Hepatocyte (in vitro differentiated cells): ENCODE measurements around the gene DCAF8L2. TPM values are rescaled to one million over a fixed set of nuclear protein-coding genes. Genes with fewer than 3 reads are reported as not detected.

Source experiments
- DNase-seq: peaks from one replicate; pipeline ENCODE4 v3.0.0-alpha.2; 2016; ENCODE audit warnings: low spot score
- H2AFZ ChIP-seq: fragments of 200-600 bp; sonication (generic); 2 replicates; pipeline ENCODE4 v1.6.0; 2016; ENCODE audit warnings: antibody characterized with exemption, mild to moderate bottlenecking
- H3K27ac ChIP-seq: fragments of 200-600 bp; sonication (generic); 2 replicates; pipeline ENCODE4 v1.5.1; 2016; ENCODE audit warnings: mild to moderate bottlenecking
- H3K27me3 ChIP-seq: fragments of 200-600 bp; sonication (generic); 2 replicates; pipeline ENCODE4 v1.6.1; 2016
- H3K36me3 ChIP-seq: fragments of 200-600 bp; sonication (generic); replicated peaks from 2 replicates; pipeline ENCODE4 v1.5.1; 2016; ENCODE audit warnings: low read depth; ENCODE audit not compliant: insufficient read depth
- H3K4me1 ChIP-seq: fragments of 200-600 bp; sonication (generic); 2 replicates; pipeline ENCODE4 v1.5.1; 2016; ENCODE audit warnings: mild to moderate bottlenecking, moderate library complexity; ENCODE audit not compliant: insufficient read depth
- H3K4me2 ChIP-seq: fragments of 200-600 bp; sonication (generic); 2 replicates; pipeline ENCODE4 v1.6.0; 2016
- H3K4me3 ChIP-seq: fragments of 200-600 bp; sonication (generic); 2 replicates; pipeline ENCODE4 v1.5.1; 2016; ENCODE audit warnings: mild to moderate bottlenecking
- H3K79me2 ChIP-seq: fragments of 200-600 bp; sonication (generic); 2 replicates; pipeline ENCODE4 v1.6.0; 2017; ENCODE audit warnings: mild to moderate bottlenecking
- H3K9me2 ChIP-seq: fragments of 200-600 bp; sonication (generic); replicated peaks from 2 replicates; pipeline ENCODE4 v1.6.0; 2017; ENCODE audit warnings: mild to moderate bottlenecking; ENCODE audit not compliant: insufficient read depth
- H3K9me3 ChIP-seq: fragments of 200-600 bp; sonication (generic); 2 replicates; pipeline ENCODE4 v1.5.1; 2016; ENCODE audit warnings: low read depth, mild to moderate bottlenecking
- H4K20me1 ChIP-seq: fragments of 200-600 bp; sonication (generic); 2 replicates; pipeline ENCODE4 v1.6.0; 2016; ENCODE audit warnings: mild to moderate bottlenecking; ENCODE audit not compliant: insufficient read depth, poor library complexity, severe bottlenecking
- EZH2 ChIP-seq: fragments of 200-600 bp; sonication (generic); IDR thresholded peaks from 2 replicates; pipeline ENCODE4 v1.6.1; 2016; ENCODE audit warnings: antibody characterized with exemption, mild to moderate bottlenecking, borderline replicate concordance
- EZH2phosphoT487 ChIP-seq: fragments of 200-600 bp; sonication (generic); IDR thresholded peaks from one replicate; pipeline ENCODE4 v1.6.1; 2018; ENCODE audit warnings: antibody characterized with exemption, mild to moderate bottlenecking, low read depth, moderate library complexity; ENCODE audit not compliant: unreplicated experiment, severe bottlenecking
- WGBS: methylation state at CpG from one replicate; pipeline ENCODE4 v1.1.6; 2016; ENCODE audit warnings: low lambda C conversion rate; ENCODE audit errors: missing lambda C conversion rate; 5-methylcytosine and 5-hydroxymethylcytosine counted together
- polyA plus RNA-seq: library from polyadenylated mRNA; unstranded; fragments of >200 nt; fragmentation: Nextera tagmentation; extraction: Ambion mirVana; gene quantifications from 2 replicates; pipeline ENCODE4 v1.2.1, GENCODE V29; 2016
- total RNA-seq: library from RNA; depleted of rRNA; stranded (reverse); fragments of >200 nt; gene quantifications from 2 replicates; pipeline ENCODE4 v1.2.3, GENCODE V29; 2014
- TF ChIP-seq, protein P1 (sequence below): fragments of 200-600 bp; sonication (generic); IDR thresholded peaks from 2 replicates; pipeline ENCODE4 v1.5.1; 2016; ENCODE audit warnings: antibody characterized with exemption, mild to moderate bottlenecking; ENCODE audit not compliant: poor library complexity

Gene DCAF8L2
- total and polyA plus RNA-seq, 2 experiments from 2014 or later = not detected

DNA sequence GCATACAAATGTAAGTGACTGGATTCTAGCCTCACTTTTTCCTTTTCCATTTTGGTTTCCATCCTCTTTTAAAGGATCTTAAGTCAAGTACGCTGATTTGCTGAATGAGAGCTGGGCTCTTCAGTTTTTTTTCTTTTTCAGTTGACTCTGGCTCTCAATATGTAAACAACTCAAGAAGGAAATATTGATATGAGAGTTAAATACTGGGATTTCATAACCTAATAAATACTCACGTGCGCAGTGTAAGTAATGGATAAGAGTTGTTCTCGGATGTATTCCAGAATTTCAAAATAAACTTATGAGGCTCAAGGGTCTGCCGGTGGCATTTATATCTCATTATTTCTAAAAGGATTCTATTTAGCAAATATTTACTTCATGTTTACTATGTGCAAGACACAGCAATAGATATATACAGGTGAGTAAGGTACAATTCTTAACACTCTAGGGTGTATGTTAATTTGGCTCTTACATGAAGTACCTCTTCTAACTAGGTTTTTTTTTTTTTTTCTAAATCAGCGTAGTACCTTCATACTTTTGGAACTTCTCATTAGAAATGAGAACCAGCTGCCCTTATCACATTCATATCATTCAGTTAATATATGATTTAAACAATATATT lies 206.6 kb downstream of the DCAF8L2 start:
- Histone ChIP-seq H3K9me2 (no peaks in the 10 kb centered on the region), H4K20me1 (no peaks in the 10 kb centered on the region), H3K27ac (no peak overlapping the region), H3K9me3 (no peaks in the 10 kb centered on the region), H3K36me3 (no peaks in the 10 kb centered on the region), H3K4me3 (no peak overlapping the region), H2AFZ (no peak overlapping the region), H3K79me2 (no peaks in the 10 kb centered on the region), H3K4me2 (no peak overlapping the region), H3K27me3 (no peaks in the 10 kb centered on the region), H3K4me1 (no peaks in the 10 kb centered on the region)
- WGBS = 64% methylated on average over 6 of the region's 6 CpGs
- no peak for DNase-seq
- TF ChIP-seq, protein P1, sequence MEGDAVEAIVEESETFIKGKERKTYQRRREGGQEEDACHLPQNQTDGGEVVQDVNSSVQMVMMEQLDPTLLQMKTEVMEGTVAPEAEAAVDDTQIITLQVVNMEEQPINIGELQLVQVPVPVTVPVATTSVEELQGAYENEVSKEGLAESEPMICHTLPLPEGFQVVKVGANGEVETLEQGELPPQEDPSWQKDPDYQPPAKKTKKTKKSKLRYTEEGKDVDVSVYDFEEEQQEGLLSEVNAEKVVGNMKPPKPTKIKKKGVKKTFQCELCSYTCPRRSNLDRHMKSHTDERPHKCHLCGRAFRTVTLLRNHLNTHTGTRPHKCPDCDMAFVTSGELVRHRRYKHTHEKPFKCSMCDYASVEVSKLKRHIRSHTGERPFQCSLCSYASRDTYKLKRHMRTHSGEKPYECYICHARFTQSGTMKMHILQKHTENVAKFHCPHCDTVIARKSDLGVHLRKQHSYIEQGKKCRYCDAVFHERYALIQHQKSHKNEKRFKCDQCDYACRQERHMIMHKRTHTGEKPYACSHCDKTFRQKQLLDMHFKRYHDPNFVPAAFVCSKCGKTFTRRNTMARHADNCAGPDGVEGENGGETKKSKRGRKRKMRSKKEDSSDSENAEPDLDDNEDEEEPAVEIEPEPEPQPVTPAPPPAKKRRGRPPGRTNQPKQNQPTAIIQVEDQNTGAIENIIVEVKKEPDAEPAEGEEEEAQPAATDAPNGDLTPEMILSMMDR = no peak
- TF ChIP-seq EZH2phosphoT487 (no peak), EZH2 (no peak)

DNA sequence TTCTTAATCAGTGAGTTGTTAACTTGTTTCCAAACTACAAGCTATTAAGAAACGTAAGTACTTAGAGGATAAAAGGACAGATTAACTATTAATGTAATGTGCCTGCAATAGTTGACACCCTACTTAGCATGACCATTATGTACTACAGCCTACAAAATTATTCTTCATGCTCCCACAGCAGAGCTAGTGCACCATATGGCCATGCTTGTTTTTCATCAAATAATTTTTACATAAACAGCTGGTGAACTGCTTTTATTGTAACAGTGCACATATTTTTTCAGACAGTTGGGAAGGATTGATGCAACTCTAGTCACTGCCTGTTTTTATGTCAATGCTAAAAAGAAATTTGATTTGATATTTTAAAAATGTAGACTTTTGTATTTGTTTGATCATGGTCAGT lies 207.4 kb downstream of the DCAF8L2 start:
- Histone ChIP-seq H3K27ac (no peak overlapping the region), H3K36me3 (no peaks in the 10 kb centered on the region), H2AFZ (no peak overlapping the region), H3K27me3 (no peaks in the 10 kb centered on the region), H3K9me2 (no peaks in the 10 kb centered on the region), H3K4me2 (no peak overlapping the region), H4K20me1 (no peaks in the 10 kb centered on the region), H3K4me1 (no peaks in the 10 kb centered on the region), H3K79me2 (no peaks in the 10 kb centered on the region), H3K4me3 (no peak overlapping the region), H3K9me3 (no peaks in the 10 kb centered on the region)
- TF ChIP-seq, protein P1 = no peak
- 54% methylated on average over 1 of the region's 1 CpG for WGBS
- DNase-seq = no peak

Other genes with a start within 250 kb of the DCAF8L2 start
- gene PPP4R3C, start 127.0 kb upstream of the DCAF8L2 start, total RNA-seq = not detected in 2 replicates
- gene PPP4R3C, start 127.0 kb upstream of the DCAF8L2 start, polyA plus RNA-seq = not detected in 2 replicates
- not detected in 2 replicates for gene MAGEB10, start 217.6 kb downstream of the DCAF8L2 start, total RNA-seq
- not detected in 2 replicates for gene MAGEB10, start 217.6 kb downstream of the DCAF8L2 start, polyA plus RNA-seq